Spleen (tissue), 13 donors: Measurements from ENCODE around the gene PRPF40A. TPM values are rescaled to one million over a fixed set of nuclear protein-coding genes. Genes with fewer than 3 reads are reported as not detected.
"Not testable (repeated sequence)": the region's sequence is repeated elsewhere in the genome, so short reads cannot be mapped to it uniquely, and the experiment has no call there.

Experiments used
- DNase-seq: peaks from one replicate; pipeline ENCODE4 v3.0.0-alpha.2; 2020
- H3K27ac ChIP-seq, 8 donors: fragments of 200-600 bp; sonication (generic) in 7 of 8; 1 replicate in 4 of 8; 2 replicates in 4 of 8; pipeline versions ENCODE4 v1.5.0 to v1.8.0; 2016 to 2021; ENCODE audit warnings: inconsistent platforms in 4 of 8, mild to moderate bottlenecking in 4 of 8, moderate library complexity in 1 of 8
- H3K27me3 ChIP-seq, 7 donors: fragments of 200-600 bp; sonication (generic) in 6 of 7; replicated peaks in 1 of 7; 1 replicate in 4 of 7; 2 replicates in 3 of 7; pipeline versions ENCODE4 v1.5.0 to v1.8.0; 2016 to 2021; ENCODE audit warnings: inconsistent platforms in 3 of 7, mild to moderate bottlenecking in 1 of 7
- H3K36me3 ChIP-seq, 6 donors: fragments of 200-600 bp; sonication (generic) in 5 of 6; 1 replicate in 4 of 6; 2 replicates in 2 of 6; pipeline versions ENCODE4 v1.5.0 to v1.8.0; 2016 to 2021; ENCODE audit warnings: inconsistent platforms in 2 of 6
- H3K4me1 ChIP-seq, 6 donors: fragments of 200-600 bp; sonication (generic) in 5 of 6; 1 replicate in 3 of 6; 2 replicates in 3 of 6; pipeline versions ENCODE4 v1.5.0 to v1.8.0; 2016 to 2021; ENCODE audit warnings: inconsistent platforms in 3 of 6
- H3K4me3 ChIP-seq, 8 donors: fragments of 200-600 bp; sonication (generic) in 7 of 8; 1 replicate in 4 of 8; 2 replicates in 4 of 8; pipeline versions ENCODE4 v1.5.0 to v1.8.0; 2016 to 2021; ENCODE audit warnings: inconsistent platforms in 4 of 8, mild to moderate bottlenecking in 4 of 8, moderate library complexity in 2 of 8
- H3K9me3 ChIP-seq, 8 donors: fragments of 200-600 bp; sonication (generic) in 7 of 8; 1 replicate in 4 of 8; 2 replicates in 4 of 8; pipeline versions ENCODE4 v1.5.0 to v1.8.0; 2016 to 2021; ENCODE audit warnings: inconsistent platforms in 4 of 8
- CTCF ChIP-seq, 11 experiments: fragments of 200-600 bp in 7 of 11; fragments of 450-650 bp in 4 of 11; sonication (generic) in 4 of 11; IDR thresholded peaks in 8 of 11; conservative IDR thresholded peaks in 3 of 11; 1 replicate in 7 of 11; 2 replicates in 4 of 11; pipeline versions ENCODE4 v1.4.0 to v1.8.0; 2016 to 2021; ENCODE audit warnings: antibody characterized with exemption in 11 of 11, inconsistent platforms in 4 of 11, mild to moderate bottlenecking in 1 of 11
- POLR2A ChIP-seq, 3 donors: fragments of 450-650 bp; IDR thresholded peaks; one replicate each; pipeline ENCODE4 v1.5.1; 2017; ENCODE audit warnings: antibody characterized with exemption in 3 of 3, mild to moderate bottlenecking in 1 of 3
- POLR2AphosphoS5 ChIP-seq, 3 donors: sonication (generic); formaldehyde crosslinking; IDR thresholded peaks; one replicate each; pipeline ENCODE4 v1.5.1; 2017; ENCODE audit warnings: antibody characterized with exemption in 3 of 3
- WGBS, 5 donors: extraction: QIAGEN DNeasy Blood & Tissue Kit in 3 of 5; methylation state at CpG; one replicate each; pipeline versions ENCODE4 v1.1.5 to v1.1.7; 2013 to 2018; 5-methylcytosine and 5-hydroxymethylcytosine counted together
- intact Hi-C: fragments of 100-400 bp; cut with DNase I; formaldehyde crosslinking; loops from one replicate; pipeline ENCODE4 v1.15.0; 2023; ENCODE audit warnings: low total_unique reads
- long read RNA-seq, 2 donors: transcript quantifications; one replicate each; lab custom pipeline, GENCODE V29; 2026
- polyA plus RNA-seq, 3 donors: library from polyadenylated mRNA; stranded (reverse); fragments of 200-250 nt; gene quantifications; one replicate each; pipeline ENCODE4 v1.2.1, GENCODE V29; 2013
- total RNA-seq, 7 donors: library from RNA; depleted of rRNA in 3 of 7; stranded (reverse); fragments of >200 nt in 3 of 7; fragmentation: NEBNext Ultra II Directional in 4 of 7; extraction: Animal tissue kit (Norgen Biotek cat#: 25700) in 4 of 7; gene quantifications; one replicate each; pipeline versions ENCODE4 v1.1.0 to v1.2.1, GENCODE V29; 2016 to 2021
- donor health status: healthy with polysubstance abuse.
- donor health status: DM: no; HTN: no; CAD: no; lungs with moderate emphysema.
- donor health status: DM: no; HTN: no; CAD: no.
- donor health status: Bipolar disorder and iron deficiency.
- donor health status: healthy.
- donor health status: DM: no; HTN: no; CAD: no.
- donor health status: DM: yes; HTN: yes; CAD: no.

Gene PRPF40A
- total RNA-seq (100 to 1,000 TPM in 3 of 7 donors, 10 to 100 TPM in 4; 80.7 to 116 (median 93.8) TPM), polyA plus RNA-seq (10 to 100 TPM; 13.5 to 19.0 (median 17.0) TPM)
- long read RNA-seq, donor 1, partial matches to known transcripts = 47 of 76 reads
- long read RNA-seq, donor 1, other reads (novel, unspliced or antisense) = 29 of 76 reads
- long read RNA-seq, donor 2 = 0 reads

- DNase-seq = peak; percentile 99
- Histone ChIP-seq H3K36me3 (peaks cover 2 to 48% (median 15%) of the 10 kb centered on the region in 6 donors), H3K27me3 (no peaks in the 10 kb centered on the region), H3K4me3 (peak within 1 kb of the TSS; percentile 78 to 98 (median 93)), H3K9me3 (no peaks in the 10 kb centered on the region), H3K27ac (peak within 1 kb of the TSS; percentile 97 to 100 (median 99)), H3K4me1 (peaks cover 32 to 84% (median 64%) of the 10 kb centered on the region in 6 donors)
- TF ChIP-seq CTCF (IDR thresholded peaks at IDR 0.05 in 8 of 11, conservative IDR thresholded peaks at IDR 0.05 in 3 of 11) (peak in 6 of 11 experiments; percentile 3 to 44 (median 23)), POLR2AphosphoS5 (IDR thresholded peaks at IDR 0.05) (peak; percentile 98 to 99 (median 98)), POLR2A (IDR thresholded peaks at IDR 0.05) (peak; percentile 18 to 44 (median 21))
- WGBS, 5 donors = 0 to 1% (median 1%) methylated on average over 46 to 71 of the region's 71 CpGs
- intact Hi-C loops = no loop called here
Measured at GRCh38 chr2:152717228-152718075, at the start of gene PRPF40A. Gene PRPF40A (minus strand): TSS chr2:152717461. CDS start chr2:152717439, 22 bp downstream.

GRCh38 chr2:152766928-152767327 lies 49.7 kb upstream of the PRPF40A start:
- H3K4me1 ChIP-seq = no peaks in the 10 kb centered on the region
- H3K27me3 ChIP-seq = no peaks in the 10 kb centered on the region
- no peaks in the 10 kb centered on the region for H3K9me3 ChIP-seq
- intact Hi-C loops = no loop called here
- no peak overlapping the region for H3K4me3 ChIP-seq
- peaks cover 0 to 21% (median 7%) of the 10 kb centered on the region in 6 donors for H3K36me3 ChIP-seq
- no peak for DNase-seq
- TF ChIP-seq POLR2A (IDR thresholded peaks at IDR 0.05) = no peak
- no peak for TF ChIP-seq CTCF (IDR thresholded peaks at IDR 0.05 in 8 of 11, conservative IDR thresholded peaks at IDR 0.05 in 3 of 11)
- no peak for TF ChIP-seq POLR2AphosphoS5 (IDR thresholded peaks at IDR 0.05)
- 88 to 100% (median 94%) methylated on average over 1 of the region's 1 CpG for WGBS, 5 donors
- H3K27ac ChIP-seq = no peak overlapping the region

GRCh38 chr2:152763651-152764050 lies 46.4 kb upstream of the PRPF40A start:
- no peaks in the 10 kb centered on the region for H3K9me3 ChIP-seq
- WGBS, 5 donors = 94 to 100% (median 96%) methylated on average over 1 of the region's 1 CpG
- intact Hi-C loops = no loop called here
- no peak overlapping the region for H3K27ac ChIP-seq
- H3K4me1 ChIP-seq = no peaks in the 10 kb centered on the region
- no peaks in the 10 kb centered on the region for H3K27me3 ChIP-seq
- TF ChIP-seq POLR2A (IDR thresholded peaks at IDR 0.05) (no peak), POLR2AphosphoS5 (IDR thresholded peaks at IDR 0.05) (no peak), CTCF (IDR thresholded peaks at IDR 0.05 in 8 of 11, conservative IDR thresholded peaks at IDR 0.05 in 3 of 11) (no peak)
- no peak overlapping the region for H3K4me3 ChIP-seq
- no peak for DNase-seq
- peaks cover 0 to 52% (median 13%) of the 10 kb centered on the region in 6 donors for H3K36me3 ChIP-seq

- DNase-seq, H3K4me1 ChIP-seq, intact Hi-C loops, H3K27ac ChIP-seq, H3K4me3 ChIP-seq, H3K27me3 ChIP-seq, H3K9me3 ChIP-seq: not testable (repeated sequence)
- 91 to 98% (median 94%) methylated on average over 4 of the region's 4 CpGs for WGBS, 5 donors
- H3K36me3 ChIP-seq = peaks cover 0 to 57% (median 13%) of the 10 kb centered on the region in 6 donors
Measured at GRCh38 chr2:152763208-152763607, 45.9 kb upstream of the PRPF40A start.
